ENCODE measurements around the gene VAT1L. TPM values are rescaled to one million over a fixed set of nuclear protein-coding genes. Genes with fewer than 3 reads are reported as not detected.

Gene VAT1L
- total RNA-seq, 6 experiments from 2014 or later = 0.19 to 0.64 (median 0.51) TPM; not detected in 1

DNA sequence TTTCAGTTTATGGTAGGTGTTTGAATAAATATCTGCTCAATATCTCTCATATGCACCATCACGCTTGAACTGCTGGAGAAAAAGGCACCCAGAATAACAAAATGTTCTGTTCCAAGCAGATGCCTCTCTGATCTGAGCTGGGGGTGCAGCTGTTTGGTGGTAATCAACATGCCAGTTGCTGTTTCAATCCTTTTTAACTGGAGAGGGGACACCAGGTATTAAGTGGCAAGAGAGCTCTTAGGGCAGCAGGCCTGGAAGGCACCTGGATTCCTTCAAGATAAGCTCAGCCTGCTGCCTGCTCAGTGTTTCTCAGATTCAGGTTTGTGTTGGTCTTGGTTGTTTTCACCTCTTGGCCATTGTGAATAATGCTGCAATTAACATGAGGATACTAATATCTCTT lies 27.2 kb upstream of the VAT1L start:
- Histone ChIP-seq H3K4me3 (no peak overlapping the region), H3K36me3 (no peaks in the 10 kb centered on the region), H3K4me1 (peaks cover 0 to 5% (median 0%) of the 10 kb centered on the region in 4 donors), H3K27ac (no peak overlapping the region), H3K27me3 (no peaks in the 10 kb centered on the region), H3K9me3 (no peaks in the 10 kb centered on the region)
- WGBS (ENCODE audit: insufficient coverage, low coverage, low lambda C conversion rate, missing lambda C conversion rate) = 88% methylated on average over 1 of the region's 1 CpG
- intact Hi-C loops (cut with DNase I) = no loop called here
- TF ChIP-seq POLR2A (IDR thresholded peaks at IDR 0.05) = no peak
- DNase-seq (no peak), ATAC-seq (no peak)

DNA sequence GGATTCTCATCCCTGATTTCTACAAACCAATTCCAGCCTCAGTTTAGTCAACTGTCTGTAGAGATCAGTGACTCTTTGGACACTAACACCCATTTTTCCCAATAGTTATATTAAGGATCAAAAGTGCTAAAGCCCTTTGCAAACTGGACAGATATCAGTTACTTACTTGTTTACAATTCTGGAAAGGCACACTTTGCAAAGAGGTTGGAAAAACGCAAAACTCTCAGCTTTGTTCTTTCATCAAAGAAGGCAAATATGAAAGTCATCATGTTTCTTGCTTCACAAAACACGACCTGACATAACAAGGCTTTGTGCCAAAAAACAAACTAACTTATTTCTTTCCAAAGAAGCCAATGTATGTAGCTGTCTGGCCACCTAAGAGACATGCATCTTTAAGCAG lies 26.1 kb upstream of the VAT1L start:
- no peaks in the 10 kb centered on the region for H3K36me3 ChIP-seq

DNA sequence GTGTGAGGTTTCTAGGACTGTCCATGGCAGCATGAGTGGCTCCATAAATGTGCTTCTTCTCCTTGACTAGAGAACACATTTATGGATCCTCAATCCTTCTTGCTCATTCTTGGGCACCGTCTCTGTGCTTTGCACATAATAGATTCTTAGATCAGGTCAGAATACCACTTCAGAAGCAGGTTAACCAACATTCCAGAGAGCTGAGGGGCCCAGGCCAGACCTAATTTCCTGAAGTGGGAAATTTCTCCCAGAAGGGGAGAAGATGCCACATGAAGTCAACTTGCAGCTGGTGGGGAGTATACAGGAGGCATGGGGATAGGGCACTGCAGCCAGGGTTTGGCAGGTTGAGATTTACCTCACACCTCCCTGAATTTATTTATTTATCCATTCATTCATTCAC lies 24.4 kb upstream of the VAT1L start:
- H3K27me3 ChIP-seq = no peaks in the 10 kb centered on the region

More for the DNA sequence above, 26.1 kb upstream of the VAT1L start:
- no peak for ATAC-seq
- H3K4me1 ChIP-seq = peaks cover 0 to 5% (median 0%) of the 10 kb centered on the region in 4 donors
- no peaks in the 10 kb centered on the region for H3K27me3 ChIP-seq
- TF ChIP-seq, protein P1, sequence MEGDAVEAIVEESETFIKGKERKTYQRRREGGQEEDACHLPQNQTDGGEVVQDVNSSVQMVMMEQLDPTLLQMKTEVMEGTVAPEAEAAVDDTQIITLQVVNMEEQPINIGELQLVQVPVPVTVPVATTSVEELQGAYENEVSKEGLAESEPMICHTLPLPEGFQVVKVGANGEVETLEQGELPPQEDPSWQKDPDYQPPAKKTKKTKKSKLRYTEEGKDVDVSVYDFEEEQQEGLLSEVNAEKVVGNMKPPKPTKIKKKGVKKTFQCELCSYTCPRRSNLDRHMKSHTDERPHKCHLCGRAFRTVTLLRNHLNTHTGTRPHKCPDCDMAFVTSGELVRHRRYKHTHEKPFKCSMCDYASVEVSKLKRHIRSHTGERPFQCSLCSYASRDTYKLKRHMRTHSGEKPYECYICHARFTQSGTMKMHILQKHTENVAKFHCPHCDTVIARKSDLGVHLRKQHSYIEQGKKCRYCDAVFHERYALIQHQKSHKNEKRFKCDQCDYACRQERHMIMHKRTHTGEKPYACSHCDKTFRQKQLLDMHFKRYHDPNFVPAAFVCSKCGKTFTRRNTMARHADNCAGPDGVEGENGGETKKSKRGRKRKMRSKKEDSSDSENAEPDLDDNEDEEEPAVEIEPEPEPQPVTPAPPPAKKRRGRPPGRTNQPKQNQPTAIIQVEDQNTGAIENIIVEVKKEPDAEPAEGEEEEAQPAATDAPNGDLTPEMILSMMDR (IDR thresholded peaks at IDR 0.05) = no peak
- TF ChIP-seq POLR2A (IDR thresholded peaks at IDR 0.05) = no peak
- intact Hi-C loops (cut with DNase I) = no loop called here
- WGBS (ENCODE audit: insufficient coverage, low coverage, low lambda C conversion rate, missing lambda C conversion rate) = 34% methylated on average over 2 of the region's 2 CpGs
- no peaks in the 10 kb centered on the region for H3K9me3 ChIP-seq
- no peak for DNase-seq
- H3K4me3 ChIP-seq = no peak overlapping the region
- H3K27ac ChIP-seq = no peak overlapping the region

DNA sequence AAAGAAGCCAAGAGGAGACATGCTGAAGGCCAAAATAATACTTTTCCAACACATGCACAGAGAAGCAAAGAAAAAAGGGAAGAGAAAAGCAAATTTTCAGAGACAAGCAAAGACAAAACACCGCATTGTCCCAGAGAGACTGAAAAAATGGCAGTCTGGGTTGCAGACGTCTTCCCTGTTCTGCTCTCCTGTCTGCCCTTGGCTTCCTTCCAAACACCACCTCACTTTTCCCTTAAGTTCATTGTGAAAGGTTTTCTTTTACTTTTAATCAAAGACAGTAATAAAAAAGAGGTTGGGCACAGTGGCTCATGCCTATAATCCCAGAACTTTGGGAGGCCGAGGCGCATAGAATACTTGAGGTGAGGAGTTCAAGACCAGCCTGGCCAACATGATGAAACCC lies 21.2 kb upstream of the VAT1L start:
- intact Hi-C loops (cut with DNase I) = no loop called here
- Histone ChIP-seq H3K9me3 (no peaks in the 10 kb centered on the region), H3K27me3 (no peaks in the 10 kb centered on the region), H3K36me3 (no peaks in the 10 kb centered on the region), H3K4me3 (no peak overlapping the region), H3K27ac (peak overlapping the region in 1 of 3 donors; percentile 17), H3K4me1 (peaks cover 0 to 10% (median 2%) of the 10 kb centered on the region in 4 donors)
- no peak for TF ChIP-seq POLR2A (IDR thresholded peaks at IDR 0.05)
- TF ChIP-seq, protein P1 (IDR thresholded peaks at IDR 0.05) = no peak
- WGBS (ENCODE audit: insufficient coverage, low coverage, low lambda C conversion rate, missing lambda C conversion rate) = 65% methylated on average over 4 of the region's 4 CpGs
- no peak for DNase-seq
- ATAC-seq = no peak

More for the DNA sequence above, 24.4 kb upstream of the VAT1L start:
- Histone ChIP-seq H3K9me3 (no peaks in the 10 kb centered on the region), H3K27ac (peak overlapping the region in 2 of 3 donors; percentile 38 to 76), H3K36me3 (no peaks in the 10 kb centered on the region), H3K4me3 (no peak overlapping the region), H3K4me1 (peaks cover 0 to 5% (median 0%) of the 10 kb centered on the region in 4 donors)
- intact Hi-C loops (cut with DNase I) = no loop called here
- no peak for TF ChIP-seq POLR2A (IDR thresholded peaks at IDR 0.05)
- DNase-seq = no peak
- no CpG with 5 or more reads among the region's 1 CpG for WGBS (ENCODE audit: insufficient coverage, low coverage, low lambda C conversion rate, missing lambda C conversion rate)
- no peak for ATAC-seq

DNA sequence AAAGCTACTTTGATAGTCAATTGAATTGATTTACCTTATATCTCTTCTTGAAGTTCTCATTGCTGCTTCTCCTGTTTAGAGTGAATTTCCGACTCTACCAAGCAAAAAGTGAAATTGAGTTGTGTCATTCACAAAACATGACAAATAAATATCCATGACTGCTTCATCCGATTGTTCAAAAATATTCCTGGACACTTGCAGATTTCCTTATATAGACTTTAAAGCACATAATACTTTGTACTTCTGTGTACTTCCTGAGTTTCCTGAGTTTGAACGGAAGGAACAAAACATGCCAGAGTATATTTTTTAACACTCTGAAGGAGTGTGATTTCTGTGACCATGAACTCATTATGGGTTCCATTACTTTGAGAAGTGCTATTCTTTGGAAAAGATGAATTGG lies 20.5 kb upstream of the VAT1L start:
- Histone ChIP-seq H3K4me1 (peaks cover 0 to 10% (median 2%) of the 10 kb centered on the region in 4 donors), H3K4me3 (no peak overlapping the region), H3K36me3 (no peaks in the 10 kb centered on the region), H3K27ac (no peak overlapping the region), H3K27me3 (no peaks in the 10 kb centered on the region), H3K9me3 (no peaks in the 10 kb centered on the region)
- DNase-seq (no peak), ATAC-seq (no peak)
- TF ChIP-seq POLR2A (IDR thresholded peaks at IDR 0.05) = no peak
- TF ChIP-seq, protein P1 (IDR thresholded peaks at IDR 0.05) = no peak
- intact Hi-C loops (cut with DNase I) = no loop called here
- WGBS (ENCODE audit: insufficient coverage, low coverage, low lambda C conversion rate, missing lambda C conversion rate) = 70% methylated on average over 3 of the region's 3 CpGs

Data from right lobe of liver (tissue), 6 donors.